ENCODE measurements around the gene BUB1B. TPM values are rescaled to one million over a fixed set of nuclear protein-coding genes. Genes with fewer than 3 reads are reported as not detected.

The BUB1B gene
- total RNA-seq, 1 experiment from 2014 or later: 92.9 TPM

DNA sequence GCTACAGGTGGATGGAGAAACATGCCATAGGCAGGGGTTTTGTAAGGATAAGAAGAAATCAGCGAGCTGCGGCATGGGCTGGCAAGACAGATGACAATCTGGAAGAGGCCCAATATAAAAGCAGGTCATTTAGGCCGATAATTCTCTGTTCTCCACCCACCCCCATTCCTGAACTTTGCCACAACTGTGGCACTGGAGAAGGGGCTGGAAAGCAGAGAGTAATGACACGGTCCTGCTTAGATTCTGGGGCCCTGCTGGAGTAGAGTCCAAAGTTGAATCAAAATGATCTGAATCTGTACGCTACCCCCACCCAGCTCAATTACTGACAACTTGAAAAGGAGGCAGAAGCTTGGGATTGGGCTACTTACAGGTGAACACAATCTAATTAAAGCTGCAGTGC is 18.4 kb upstream of the BUB1B start (continued):
- TF ChIP-seq POLR2A (IDR thresholded peaks at IDR 0.05; ENCODE audit: borderline replicate concordance, extremely low read depth, insufficient read depth, insufficient read length): no peak
- TF ChIP-seq, protein P1, sequence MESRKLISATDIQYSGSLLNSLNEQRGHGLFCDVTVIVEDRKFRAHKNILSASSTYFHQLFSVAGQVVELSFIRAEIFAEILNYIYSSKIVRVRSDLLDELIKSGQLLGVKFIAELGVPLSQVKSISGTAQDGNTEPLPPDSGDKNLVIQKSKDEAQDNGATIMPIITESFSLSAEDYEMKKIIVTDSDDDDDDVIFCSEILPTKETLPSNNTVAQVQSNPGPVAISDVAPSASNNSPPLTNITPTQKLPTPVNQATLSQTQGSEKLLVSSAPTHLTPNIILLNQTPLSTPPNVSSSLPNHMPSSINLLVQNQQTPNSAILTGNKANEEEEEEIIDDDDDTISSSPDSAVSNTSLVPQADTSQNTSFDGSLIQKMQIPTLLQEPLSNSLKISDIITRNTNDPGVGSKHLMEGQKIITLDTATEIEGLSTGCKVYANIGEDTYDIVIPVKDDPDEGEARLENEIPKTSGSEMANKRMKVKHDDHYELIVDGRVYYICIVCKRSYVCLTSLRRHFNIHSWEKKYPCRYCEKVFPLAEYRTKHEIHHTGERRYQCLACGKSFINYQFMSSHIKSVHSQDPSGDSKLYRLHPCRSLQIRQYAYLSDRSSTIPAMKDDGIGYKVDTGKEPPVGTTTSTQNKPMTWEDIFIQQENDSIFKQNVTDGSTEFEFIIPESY (IDR thresholded peaks at IDR 0.05; ENCODE audit: extremely low read depth, insufficient replicate concordance, low read length): no peak
- no peak for TF ChIP-seq POLR2AphosphoS5 (IDR thresholded peaks at IDR 0.05; ENCODE audit: low read depth, low read length)

DNA sequence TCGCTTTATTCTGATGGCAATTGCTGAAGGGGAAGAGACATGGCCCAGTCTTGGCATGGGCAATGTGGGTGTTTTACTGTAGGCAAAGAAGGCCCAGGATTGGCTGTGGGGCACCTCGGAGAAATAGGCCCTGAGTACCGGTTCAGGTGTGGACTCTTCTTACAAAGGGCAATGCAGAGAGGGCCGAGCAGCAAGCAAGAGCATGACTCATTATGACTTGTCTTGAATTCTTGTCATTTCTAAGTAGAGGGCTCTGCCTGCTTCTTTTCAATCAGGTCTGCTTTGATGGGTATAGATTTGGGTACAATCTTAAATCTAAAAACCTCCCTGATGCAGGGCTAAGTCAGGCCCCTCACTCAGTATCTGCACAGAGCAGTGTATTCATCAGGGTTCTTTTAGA is 14.8 kb upstream of the BUB1B start:
- H3K4me2 ChIP-seq (ENCODE audit: low read length): peak overlapping the region; percentile 59
- POLR2A ChIA-PET: no interaction called here
- intact Hi-C loops (cut with micrococcal nuclease): no loop called here

More for the DNA sequence above, 14.8 kb upstream of the BUB1B start:
- Histone ChIP-seq H3K36me3 (ENCODE audit: control insufficient read depth in 1 of 2, insufficient read depth in 2 of 2, low read length in 2 of 2) (no peaks in the 10 kb centered on the region), H3K27ac (ENCODE audit: low read depth, low read length) (no peak overlapping the region), H3K79me2 (ENCODE audit: insufficient read depth, low read length) (no peaks in the 10 kb centered on the region), H3K27me3 (ENCODE audit: insufficient read depth, low read length) (no peaks in the 10 kb centered on the region), H3K4me3 (replicated peaks in 1 of 2; ENCODE audit: low read depth in 1 of 2, low read length in 2 of 2) (peak overlapping the region in 1 of 2 experiments; percentile 11; a peak in 1 of 4 replicates), H4K20me1 (ENCODE audit: insufficient read depth) (no peaks in the 10 kb centered on the region), H3K9me2 (ENCODE audit: insufficient read depth) (no peaks in the 10 kb centered on the region), H3K9ac (ENCODE audit: low read length) (no peak overlapping the region), H2AFZ (ENCODE audit: low read depth, low read length, poor library complexity, severe bottlenecking) (peak overlapping the region; percentile 74), H3K4me1 (ENCODE audit: control insufficient read depth in 1 of 2, insufficient read depth in 2 of 2, low read length in 2 of 2) (peaks cover 20 to 30% of the 10 kb centered on the region in 2 experiments), H3K9me3 (ENCODE audit: control insufficient read depth in 1 of 2, insufficient read depth in 1 of 2, low read depth in 1 of 2, low read length in 2 of 2) (no peaks in the 10 kb centered on the region)
- ChIA-PET CTCF (no interaction called here), RAD21 (ENCODE audit: low non-redundant PET in 1 of 2, low total read pairs in 2 of 2, uncharacterized antibody in 2 of 2, unreplicated experiment in 2 of 2) (no interaction called here)
- TF ChIP-seq JUND (IDR thresholded peaks at IDR 0.05) (peak; percentile 40; the same call in 1 of the 2 replicates), FOSL1 (IDR thresholded peaks at IDR 0.05; ENCODE audit: low read depth) (peak; percentile 88), SRF (IDR thresholded peaks at IDR 0.05; ENCODE audit: low read depth) (no peak), CEBPB (IDR thresholded peaks at IDR 0.05; ENCODE audit: low read depth) (no peak), SP1 (IDR thresholded peaks at IDR 0.05; ENCODE audit: low read depth) (peak; percentile 42; the same call in 1 of the 2 replicates)
- TF ChIP-seq, protein P1 (IDR thresholded peaks at IDR 0.05; ENCODE audit: extremely low read depth, insufficient replicate concordance, low read length): no peak
- BruUV-seq (replicated peaks): no TSS peak
- DNase-seq (ENCODE audit: low read depth, low spot score) (peak; percentile 51), ATAC-seq (peak; percentile 93)

Measured in HCT116 (cell line).